22Rv1 (cell line): Measurements from ENCODE around the gene STEAP4.
"Not testable (repeated sequence)": the region's sequence is repeated elsewhere in the genome, so short reads cannot be mapped to it uniquely, and the experiment has no call there.

Source experiments
- H3K27ac ChIP-seq: fragments of 450-650 bp; 2 replicates; pipeline ENCODE4 v1.5.1; 2017
- ZFX ChIP-seq: fragments of 450-650 bp; IDR thresholded peaks from 2 replicates; pipeline ENCODE4 v1.6.1; 2017; ENCODE audit warnings: antibody characterized with exemption, borderline replicate concordance
- TF ChIP-seq, protein P1 (sequence below): fragments of 450-650 bp; IDR thresholded peaks from 2 replicates; pipeline ENCODE4 v1.5.1; 2017; ENCODE audit warnings: mild to moderate bottlenecking

The STEAP4 gene

GRCh38 chr7:88269586-88269985 is 37.1 kb downstream of the STEAP4 start:
- no peak for TF ChIP-seq ZFX
- TF ChIP-seq, protein P1, sequence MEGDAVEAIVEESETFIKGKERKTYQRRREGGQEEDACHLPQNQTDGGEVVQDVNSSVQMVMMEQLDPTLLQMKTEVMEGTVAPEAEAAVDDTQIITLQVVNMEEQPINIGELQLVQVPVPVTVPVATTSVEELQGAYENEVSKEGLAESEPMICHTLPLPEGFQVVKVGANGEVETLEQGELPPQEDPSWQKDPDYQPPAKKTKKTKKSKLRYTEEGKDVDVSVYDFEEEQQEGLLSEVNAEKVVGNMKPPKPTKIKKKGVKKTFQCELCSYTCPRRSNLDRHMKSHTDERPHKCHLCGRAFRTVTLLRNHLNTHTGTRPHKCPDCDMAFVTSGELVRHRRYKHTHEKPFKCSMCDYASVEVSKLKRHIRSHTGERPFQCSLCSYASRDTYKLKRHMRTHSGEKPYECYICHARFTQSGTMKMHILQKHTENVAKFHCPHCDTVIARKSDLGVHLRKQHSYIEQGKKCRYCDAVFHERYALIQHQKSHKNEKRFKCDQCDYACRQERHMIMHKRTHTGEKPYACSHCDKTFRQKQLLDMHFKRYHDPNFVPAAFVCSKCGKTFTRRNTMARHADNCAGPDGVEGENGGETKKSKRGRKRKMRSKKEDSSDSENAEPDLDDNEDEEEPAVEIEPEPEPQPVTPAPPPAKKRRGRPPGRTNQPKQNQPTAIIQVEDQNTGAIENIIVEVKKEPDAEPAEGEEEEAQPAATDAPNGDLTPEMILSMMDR, result no peak
- no peak overlapping the region for H3K27ac ChIP-seq

GRCh38 chr7:88268858-88269257 is 37.8 kb downstream of the STEAP4 start:
- no peak for TF ChIP-seq ZFX
- TF ChIP-seq, protein P1, result no peak

GRCh38 chr7:88268051-88268450 is 38.6 kb downstream of the STEAP4 start:
- TF ChIP-seq ZFX, result no peak
- TF ChIP-seq, protein P1, result no peak

More at GRCh38 chr7:88268858-88269257, 37.8 kb downstream of the STEAP4 start:
- no peak overlapping the region for H3K27ac ChIP-seq

GRCh38 chr7:88267421-88267820 is 39.3 kb downstream of the STEAP4 start:
- TF ChIP-seq ZFX, result no peak
- TF ChIP-seq, protein P1, result no peak
- no peak overlapping the region for H3K27ac ChIP-seq

More at GRCh38 chr7:88268051-88268450, 38.6 kb downstream of the STEAP4 start:
- no peak overlapping the region for H3K27ac ChIP-seq

DNA sequence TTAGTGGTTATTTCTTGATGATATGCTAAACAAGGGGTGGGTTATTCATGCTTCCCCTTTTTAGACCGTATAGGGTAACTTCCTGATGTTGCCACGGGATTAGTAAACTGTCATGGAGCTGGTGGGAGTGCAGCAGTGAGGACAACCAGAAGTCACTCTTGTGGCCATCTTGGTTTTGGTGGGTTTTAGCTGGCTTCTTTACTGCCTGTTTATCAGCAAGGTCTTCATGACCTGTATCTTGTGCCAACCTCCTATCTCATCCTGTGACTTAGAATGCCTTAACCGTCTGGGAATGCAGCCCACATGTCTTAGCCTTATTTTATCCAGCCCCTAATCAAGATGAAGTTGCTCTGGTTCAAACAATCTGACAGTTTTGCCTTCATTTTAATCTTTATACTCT is 41.7 kb downstream of the STEAP4 start:
- H3K27ac ChIP-seq, result not testable (repeated sequence)

DNA sequence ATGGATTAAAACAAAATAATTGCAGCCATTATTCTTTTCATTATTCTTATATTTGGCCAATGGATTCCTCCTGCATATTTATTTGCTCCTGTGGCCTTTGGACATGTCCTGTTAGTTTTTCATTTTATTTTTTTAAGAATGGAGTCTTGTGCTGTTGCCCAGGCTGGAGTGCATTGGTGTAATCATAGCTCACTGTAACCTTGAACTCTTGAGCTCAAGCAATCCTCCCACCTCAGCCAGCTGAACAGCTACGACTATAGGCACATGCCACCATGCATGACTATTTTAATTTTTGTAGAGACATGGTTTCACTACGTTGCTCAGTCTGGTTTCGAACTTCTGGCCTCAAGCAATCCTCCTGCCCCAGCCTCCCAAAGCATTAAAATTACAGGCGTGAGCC is 44.1 kb downstream of the STEAP4 start:
- no peak for TF ChIP-seq ZFX
- TF ChIP-seq, protein P1, result no peak
- H3K27ac ChIP-seq, result no peak overlapping the region

GRCh38 chr7:88260719-88261118 is 46.0 kb downstream of the STEAP4 start:
- TF ChIP-seq ZFX, result no peak
- TF ChIP-seq, protein P1, result no peak
- no peak overlapping the region for H3K27ac ChIP-seq
